Liver (tissue), 9 donors: ENCODE results near the gene KMT2E. TPM values are rescaled to one million over a fixed set of nuclear protein-coding genes. Genes with fewer than 3 reads are reported as not detected.

Source experiments
- DNase-seq: peaks from one replicate; pipeline ENCODE4 v3.0.0-alpha.2; 2017; ENCODE audit warnings: low spot score
- H3K27ac ChIP-seq, 2 donors: one replicate each; pipeline ENCODE4 v1.7.0; 2013; ENCODE audit warnings: inconsistent platforms in 2 of 2, low read length in 2 of 2, control low read depth in 1 of 2, low read depth in 1 of 2, mild to moderate bottlenecking in 1 of 2
- H3K27me3 ChIP-seq, 4 donors: one replicate each; pipeline versions ENCODE4 v1.6.1 to v1.7.0; 2013; ENCODE audit warnings: low read length in 3 of 4, inconsistent platforms in 1 of 4, mild to moderate bottlenecking in 1 of 4, moderate library complexity in 1 of 4; ENCODE audit not compliant: control insufficient read depth in 4 of 4, insufficient read depth in 4 of 4
- H3K36me3 ChIP-seq, 4 donors: one replicate each; pipeline versions ENCODE4 v1.6.1 to v1.7.0; 2013; ENCODE audit warnings: low read length in 3 of 4, mild to moderate bottlenecking in 3 of 4, low read depth in 1 of 4, moderate library complexity in 1 of 4; ENCODE audit not compliant: control insufficient read depth in 4 of 4, insufficient read depth in 3 of 4
- H3K4me1 ChIP-seq, 4 donors: one replicate each; pipeline versions ENCODE4 v1.6.1 to v1.7.0; 2013; ENCODE audit warnings: low read length in 3 of 4, mild to moderate bottlenecking in 3 of 4, moderate library complexity in 1 of 4; ENCODE audit not compliant: control insufficient read depth in 4 of 4, insufficient read depth in 4 of 4
- H3K4me3 ChIP-seq, 3 donors: one replicate each; pipeline versions ENCODE4 v1.6.1 to v1.7.0; 2013; ENCODE audit warnings: low read length in 3 of 3, control low read depth in 1 of 3, low read depth in 1 of 3, mild to moderate bottlenecking in 1 of 3
- H3K9ac ChIP-seq, 2 donors: one replicate each; pipeline ENCODE4 v1.7.0; 2013; ENCODE audit warnings: low read length in 2 of 2, mild to moderate bottlenecking in 2 of 2, moderate library complexity in 2 of 2, control low read depth in 1 of 2, low read depth in 1 of 2
- H3K9me3 ChIP-seq, 4 donors: one replicate each; pipeline versions ENCODE4 v1.6.1 to v1.7.0; 2013; ENCODE audit warnings: low read length in 3 of 4; ENCODE audit not compliant: control insufficient read depth in 4 of 4
- ATF3 ChIP-seq: IDR thresholded peaks from 2 replicates; pipeline ENCODE4 v1.6.1; 2016; ENCODE audit warnings: antibody characterized with exemption
- CTCF ChIP-seq: fragments of 150-350 bp; IDR thresholded peaks from 2 replicates; pipeline ENCODE4 v1.5.1; 2017; ENCODE audit warnings: improper control_type of control experiment, low read depth, low read length; ENCODE audit not compliant: missing input control
- EGR1 ChIP-seq, 2 donors: IDR thresholded peaks; 2 replicates each; pipeline ENCODE4 v1.6.1; 2016 to 2018; ENCODE audit warnings: antibody characterized with exemption in 2 of 2, low read depth in 2 of 2
- FOXA1 ChIP-seq: IDR thresholded peaks from 2 replicates; pipeline ENCODE4 v1.6.1; 2016; ENCODE audit warnings: antibody characterized with exemption
- FOXA2 ChIP-seq: IDR thresholded peaks from 2 replicates; pipeline ENCODE4 v1.6.1; 2016; ENCODE audit warnings: antibody characterized with exemption
- GABPA ChIP-seq, 2 donors: IDR thresholded peaks in 1 of 2; conservative IDR thresholded peaks in 1 of 2; 2 replicates each; pipeline ENCODE4 v1.6.1; 2016; ENCODE audit warnings: antibody characterized with exemption in 2 of 2, mild to moderate bottlenecking in 1 of 2, moderate library complexity in 1 of 2
- HNF4A ChIP-seq, 2 donors: conservative IDR thresholded peaks; 2 replicates each; pipeline ENCODE4 v1.6.1; 2016; ENCODE audit warnings: antibody characterized with exemption in 2 of 2, mild to moderate bottlenecking in 2 of 2
- HNF4G ChIP-seq: IDR thresholded peaks from 2 replicates; pipeline ENCODE4 v1.6.1; 2016; ENCODE audit warnings: antibody characterized with exemption
- JUND ChIP-seq, 2 donors: IDR thresholded peaks; 2 replicates each; pipeline ENCODE4 v1.6.1; 2016; ENCODE audit warnings: antibody characterized with exemption in 2 of 2
- MAX ChIP-seq: IDR thresholded peaks from 2 replicates; pipeline ENCODE4 v1.6.1; 2016; ENCODE audit warnings: antibody characterized with exemption
- NR2F2 ChIP-seq: IDR thresholded peaks from 2 replicates; pipeline ENCODE4 v1.6.1; 2016; ENCODE audit warnings: antibody characterized with exemption
- RAD21 ChIP-seq, 2 donors: IDR thresholded peaks; 2 replicates each; pipeline ENCODE4 v1.6.1; 2016; ENCODE audit warnings: antibody characterized with exemption in 2 of 2, mild to moderate bottlenecking in 2 of 2
- REST ChIP-seq: IDR thresholded peaks from 2 replicates; pipeline ENCODE4 v1.6.1; 2016; ENCODE audit warnings: antibody characterized with exemption, mild to moderate bottlenecking
- RXRA ChIP-seq, 2 donors: IDR thresholded peaks; 2 replicates each; pipeline ENCODE4 v1.6.1; 2017 to 2018; ENCODE audit warnings: antibody characterized with exemption in 2 of 2, mild to moderate bottlenecking in 1 of 2
- SP1 ChIP-seq: IDR thresholded peaks from 2 replicates; pipeline ENCODE4 v1.6.1; 2018; ENCODE audit warnings: antibody characterized with exemption, mild to moderate bottlenecking
- TAF1 ChIP-seq: conservative IDR thresholded peaks from 2 replicates; pipeline ENCODE4 v1.6.1; 2016; ENCODE audit warnings: antibody characterized with exemption, mild to moderate bottlenecking
- YY1 ChIP-seq: IDR thresholded peaks from 2 replicates; pipeline ENCODE4 v1.6.1; 2016; ENCODE audit warnings: antibody characterized with exemption, mild to moderate bottlenecking
- ZBTB33 ChIP-seq: IDR thresholded peaks from 2 replicates; pipeline ENCODE4 v1.6.1; 2016; ENCODE audit warnings: antibody characterized with exemption
- WGBS: extraction: QIAGEN DNeasy Blood & Tissue Kit; methylation state at CpG from one replicate; pipeline ENCODE4 v1.1.7; 2013; 5-methylcytosine and 5-hydroxymethylcytosine counted together
- polyA plus RNA-seq, 2 donors: library from polyadenylated mRNA; stranded (reverse) in 1 of 2; unstranded in 1 of 2; fragments of 200-250 nt in 1 of 2; fragments of >200 nt in 1 of 2; fragmentation: Nextera tagmentation in 1 of 2; extraction: Ambion mirVana in 1 of 2; gene quantifications; one replicate each; pipeline versions ENCODE4 v1.2.1 to v1.2.3, GENCODE V29; 2013 to 2015
- total RNA-seq, 2 donors: library from RNA; depleted of rRNA; stranded (reverse); fragments of >200 nt; gene quantifications; one replicate each; pipeline ENCODE4 v1.2.3, GENCODE V29; 2014
- donor health status: healthy.
- donor health status: healthy.
- donor health status: healthy.
- donor health status: healthy.
- donor health status: healthy.

The KMT2E gene
- total and polyA plus RNA-seq, 4 donors, result 7.1 to 55.6 (median 42.4) TPM

GRCh38 chr7:104983578-104984539, 30.1 kb upstream of the KMT2E start:
- peak; percentile 85 for DNase-seq
- Histone ChIP-seq H3K4me1 (peaks cover 6 to 41% (median 25%) of the 10 kb centered on the region in 4 donors), H3K36me3 (no peaks in the 10 kb centered on the region), H3K27ac (peak overlapping the region; percentile 92 to 97), H3K27me3 (no peaks in the 10 kb centered on the region), H3K4me3 (peak overlapping the region; percentile 49 to 88 (median 65)), H3K9ac (peak overlapping the region; percentile 84 to 94), H3K9me3 (no peaks in the 10 kb centered on the region)
- TF ChIP-seq HNF4G, result no peak
- TF ChIP-seq GABPA (IDR thresholded peaks at IDR 0.05 in 1 of 2, conservative IDR thresholded peaks at IDR 0.05 in 1 of 2), result peak; percentile 69 to 91
- peak; percentile 19 to 45 for TF ChIP-seq JUND (IDR thresholded peaks at IDR 0.05)
- TF ChIP-seq HNF4A (conservative IDR thresholded peaks at IDR 0.05), result peak in 1 of 2 donors; percentile 11
- no peak for TF ChIP-seq FOXA1
- TF ChIP-seq ATF3, result no peak
- TF ChIP-seq YY1, result peak; percentile 98
- peak; percentile 14 for TF ChIP-seq REST
- peak; percentile 59 for TF ChIP-seq TAF1
- TF ChIP-seq RXRA (IDR thresholded peaks at IDR 0.05), result peak in 1 of 2 donors; percentile 36
- TF ChIP-seq ZBTB33, result peak; percentile 14
- TF ChIP-seq CTCF, result peak; percentile 42
- no peak for TF ChIP-seq FOXA2
- peak; percentile 74 for TF ChIP-seq NR2F2
- no peak for TF ChIP-seq MAX
- peak; percentile 52 for TF ChIP-seq SP1
- TF ChIP-seq EGR1 (IDR thresholded peaks at IDR 0.05; ENCODE audit: low read depth in 2 of 2), result peak in 1 of 2 donors; percentile 42
- peak; percentile 43 to 57 for TF ChIP-seq RAD21 (IDR thresholded peaks at IDR 0.05)
- WGBS, result under 1% methylated on average over 62 of the region's 62 CpGs
